ENCODE data around the gene LSM3. TPM values are rescaled to one million over a fixed set of nuclear protein-coding genes. Genes with fewer than 3 reads are reported as not detected.

LSM3 gene
- 2.3 and 4.6 TPM in 2 replicates for total RNA-seq

DNA sequence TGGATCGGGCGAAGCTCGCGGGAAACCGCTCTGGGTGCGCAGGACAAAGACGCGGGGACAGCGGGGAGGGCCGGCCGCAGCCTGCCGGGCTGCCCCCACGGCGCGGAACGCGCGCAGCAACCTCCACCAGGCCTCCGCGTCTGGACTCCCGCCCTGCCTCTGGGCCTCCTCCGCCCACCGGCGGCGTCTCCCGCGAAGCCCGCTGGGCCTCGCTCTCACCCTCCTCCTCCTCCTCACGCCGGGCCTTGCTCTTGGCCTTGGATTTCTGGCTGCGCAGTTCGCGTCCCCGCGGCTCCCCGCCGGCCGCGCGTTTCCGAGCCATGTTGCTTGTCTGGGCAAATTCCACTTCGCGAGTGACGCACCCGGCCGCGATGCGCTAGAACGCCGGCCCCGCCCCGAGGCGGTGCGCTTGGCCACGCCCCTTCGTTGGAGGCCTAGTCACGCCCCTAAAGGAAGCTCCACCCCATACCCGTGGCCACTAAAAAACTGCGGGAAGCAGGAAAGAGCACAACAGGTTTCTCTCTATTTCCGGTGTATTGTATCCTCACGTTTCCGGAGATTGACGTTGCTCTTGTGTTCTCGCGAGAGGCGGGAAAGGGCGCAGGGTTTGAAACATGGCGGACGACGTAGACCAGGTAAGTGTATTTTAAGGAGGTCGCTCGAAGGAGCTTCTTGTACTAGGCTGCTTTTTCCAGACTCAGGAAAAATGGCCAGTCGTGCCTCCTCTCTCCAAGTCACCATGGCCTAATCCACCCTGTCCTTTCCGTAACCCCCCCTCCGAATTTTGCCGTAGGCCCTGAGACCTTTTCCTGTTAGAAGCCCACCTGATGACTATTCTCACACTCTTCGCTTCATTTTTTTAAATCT is at the start of gene LSM3, which contains the start of gene XPC:
Gene LSM3, plus strand, starts transcription at position 571 of the 867 bp plus-strand sequence. Its CDS starts 44 bp downstream, at position 615.
Gene XPC, minus strand, starts transcription at position 355 of the 867 bp plus-strand sequence. Its CDS starts 33 bp downstream, at position 322.

Other genes starting within 250 kb of the LSM3 start
- 11.0 and 12.9 TPM in 2 replicates for gene CHCHD4, start 53.9 kb upstream of the LSM3 start, total RNA-seq
- gene TMEM43, start 53.8 kb upstream of the LSM3 start, total RNA-seq, result 134 and 167 TPM in 2 replicates
- gene XPC, start 216 bp upstream of the LSM3 start, total RNA-seq, result 45.7 and 49.9 TPM in 2 replicates
- gene SLC6A6, start 223.8 kb downstream of the LSM3 start, total RNA-seq, result 20.4 and 55.4 TPM in 2 replicates